Mesothelial cell of epicardium (in vitro differentiated cells): ENCODE measurements around the gene CNP. TPM values are rescaled to one million over a fixed set of nuclear protein-coding genes. Genes with fewer than 3 reads are reported as not detected.

ENCODE experiments used
- DNase-seq, 2 experiments: peaks; one replicate each; pipeline ENCODE4 v3.0.0; 2021; ENCODE audit warnings: low spot score in 2 of 2; ENCODE audit not compliant: unreplicated experiment in 2 of 2
- H3K27ac Mint-ChIP-seq: 2 replicates; pipeline ENCODE4 v1.8.0; 2021; ENCODE audit warnings: mixed read lengths
- H3K27me3 Mint-ChIP-seq: 2 replicates; pipeline ENCODE4 v1.8.0; 2021; ENCODE audit warnings: low read depth, mixed read lengths
- H3K36me3 Mint-ChIP-seq: 2 replicates; pipeline ENCODE4 v1.8.0; 2021; ENCODE audit warnings: mixed read lengths
- H3K4me1 Mint-ChIP-seq: 2 replicates; pipeline ENCODE4 v1.8.0; 2021; ENCODE audit warnings: mixed read lengths
- H3K4me3 Mint-ChIP-seq: 2 replicates; pipeline ENCODE4 v1.8.0; 2021; ENCODE audit warnings: mild to moderate bottlenecking, moderate library complexity, mixed read lengths
- H3K9me3 Mint-ChIP-seq: 2 replicates; pipeline ENCODE4 v1.8.0; 2021; ENCODE audit warnings: mixed read lengths
- CTCF ChIP-seq: fragments of 200-600 bp; sonication (generic); IDR thresholded peaks from one replicate; pipeline ENCODE4 v1.5.0; 2021; ENCODE audit warnings: antibody characterized with exemption; ENCODE audit not compliant: unreplicated experiment
- total RNA-seq: library from RNA; stranded (reverse); gene quantifications from 3 replicates; pipeline ENCODE4 v1.2.1, GENCODE V29; 2021

CNP gene
- total RNA-seq, 1 donor from 2014 or later = 67.6 TPM

DNA sequence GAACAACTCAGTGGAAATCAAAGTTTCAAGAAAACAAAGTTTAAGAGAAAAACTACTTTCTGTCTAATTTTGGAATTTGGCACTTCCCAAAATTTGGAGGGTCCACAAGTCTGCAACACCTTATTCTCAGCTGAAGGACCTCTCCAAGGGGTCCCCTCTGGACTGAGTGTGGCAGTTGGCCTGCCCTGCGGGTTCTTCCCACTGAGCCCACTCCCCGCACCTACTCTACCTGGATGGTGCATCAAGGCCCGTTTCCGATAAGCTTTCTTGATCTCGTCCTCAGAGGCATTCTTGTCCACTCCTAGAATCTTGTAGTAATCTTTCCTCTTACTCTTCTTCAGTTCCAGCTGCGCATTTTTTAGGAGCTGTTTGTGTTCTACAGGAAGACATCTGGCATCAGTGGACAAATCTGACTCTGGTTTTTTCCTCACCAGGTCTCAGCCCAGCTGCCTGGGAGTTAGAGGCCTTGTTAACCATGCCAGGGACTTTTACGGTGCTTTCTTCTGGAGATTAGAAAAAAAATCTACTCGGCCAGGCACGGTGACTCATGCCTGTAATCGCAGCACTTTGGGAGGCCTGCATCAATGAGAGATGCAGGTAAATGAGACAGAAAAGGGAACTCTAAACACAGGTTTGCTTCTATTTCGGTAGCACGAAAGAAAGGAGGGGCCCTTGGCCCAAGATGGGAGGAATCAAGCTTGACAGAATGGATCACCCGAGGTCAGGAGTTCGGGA lies 15.6 kb downstream of the CNP start:
- Mint-ChIP-seq H3K4me3 (no peak overlapping the region), H3K9me3 (no peaks in the 10 kb centered on the region), H3K36me3 (peaks cover 49% of the 10 kb centered on the region), H3K27ac (no peak overlapping the region), H3K27me3 (no peaks in the 10 kb centered on the region), H3K4me1 (peaks cover 6% of the 10 kb centered on the region)
- no peak for TF ChIP-seq CTCF
- no peak for DNase-seq

GRCh38 chr17:41984454-41984853 lies 17.9 kb downstream of the CNP start:
- Mint-ChIP-seq H3K27ac (no peak overlapping the region), H3K36me3 (peaks cover 52% of the 10 kb centered on the region), H3K4me1 (no peaks in the 10 kb centered on the region), H3K9me3 (no peaks in the 10 kb centered on the region), H3K27me3 (no peaks in the 10 kb centered on the region), H3K4me3 (no peak overlapping the region)
- TF ChIP-seq CTCF = no peak
- DNase-seq = no peak

DNA sequence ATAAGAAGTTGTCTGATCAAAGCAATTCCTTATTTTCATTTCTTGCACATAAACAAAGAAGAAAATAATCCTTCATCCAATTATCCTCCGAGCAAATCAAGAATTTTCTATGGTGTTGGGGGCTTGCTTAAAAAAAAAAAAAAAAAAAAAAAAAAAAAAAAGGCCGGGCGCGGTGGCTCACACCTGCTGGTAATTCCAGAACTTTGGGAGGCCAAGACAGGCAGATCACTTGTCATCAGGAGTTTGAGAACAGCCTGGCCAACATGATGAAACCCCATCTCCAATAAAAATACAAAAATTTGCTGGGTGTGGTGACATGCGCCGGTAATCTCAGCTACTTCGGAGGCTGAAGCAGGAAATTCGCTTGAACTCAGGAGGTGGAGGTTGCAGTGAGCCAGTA lies 19.3 kb downstream of the CNP start:
- Mint-ChIP-seq H3K4me1 (no peaks in the 10 kb centered on the region), H3K4me3 (no peak overlapping the region), H3K9me3 (no peaks in the 10 kb centered on the region), H3K27ac (no peak overlapping the region), H3K27me3 (no peaks in the 10 kb centered on the region), H3K36me3 (peaks cover 45% of the 10 kb centered on the region)
- TF ChIP-seq CTCF = no peak
- DNase-seq = no peak

GRCh38 chr17:41986634-41987033 lies 20.0 kb downstream of the CNP start:
- Mint-ChIP-seq H3K9me3 (no peaks in the 10 kb centered on the region), H3K27me3 (no peaks in the 10 kb centered on the region), H3K36me3 (peaks cover 49% of the 10 kb centered on the region), H3K4me3 (no peak overlapping the region), H3K27ac (no peak overlapping the region), H3K4me1 (no peaks in the 10 kb centered on the region)
- no peak for TF ChIP-seq CTCF
- DNase-seq = no peak

DNA sequence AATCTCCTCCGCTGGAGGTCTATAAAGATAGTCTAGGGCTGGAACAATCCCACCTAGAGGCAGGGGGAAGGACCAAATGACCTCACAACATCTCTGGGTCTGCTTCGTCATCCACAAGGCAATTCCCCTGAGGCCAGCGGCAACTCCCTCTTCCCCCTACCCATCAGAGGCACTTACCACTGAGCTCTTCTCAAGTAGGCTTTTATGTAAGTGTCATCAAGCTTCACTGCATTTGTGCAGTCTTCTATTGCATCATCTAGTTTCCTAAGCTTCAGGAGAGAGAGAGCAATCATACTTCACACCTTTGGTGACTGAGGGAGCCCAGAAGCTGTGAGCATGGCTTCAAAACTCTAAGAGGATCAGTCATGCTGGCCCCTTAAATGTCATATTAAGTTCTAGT lies 21.0 kb downstream of the CNP start:
- no peak for TF ChIP-seq CTCF
- H3K27me3 Mint-ChIP-seq = no peaks in the 10 kb centered on the region
- H3K27ac Mint-ChIP-seq = no peak overlapping the region

GRCh38 chr17:41988418-41988817 lies 21.8 kb downstream of the CNP start:
- Mint-ChIP-seq H3K4me1 (no peaks in the 10 kb centered on the region), H3K36me3 (peaks cover 47% of the 10 kb centered on the region), H3K27me3 (no peaks in the 10 kb centered on the region), H3K27ac (no peak overlapping the region), H3K4me3 (no peak overlapping the region), H3K9me3 (no peaks in the 10 kb centered on the region)
- DNase-seq = no peak
- TF ChIP-seq CTCF = no peak

More for the DNA sequence above, 21.0 kb downstream of the CNP start:
- Mint-ChIP-seq H3K4me3 (no peak overlapping the region), H3K4me1 (no peaks in the 10 kb centered on the region), H3K36me3 (peaks cover 46% of the 10 kb centered on the region), H3K9me3 (no peaks in the 10 kb centered on the region)
- DNase-seq = no peak
